Activated T-cell treated with anti-CD3 and anti-CD28 coated beads for 48 hours (primary cell): ENCODE data around the gene CNDP1.
"Not testable (repeated sequence)": the region's sequence is repeated elsewhere in the genome, so short reads cannot be mapped to it uniquely, and the experiment has no call there.

Experiments used
- DNase-seq: peaks from one replicate; pipeline ENCODE4 v3.0.0-alpha.2; 2020; ENCODE audit warnings: low read depth

The CNDP1 gene

GRCh38 chr18:74534150-74534969, at the start of gene CNDP1:
TSS of gene CNDP1 (plus strand) at chr18:74534500. CDS start at chr18:74534668, 168 bp downstream.
- no peak for DNase-seq

GRCh38 chr18:74486119-74486849, 48.0 kb upstream of the CNDP1 start:
- no peak for DNase-seq

GRCh38 chr18:74488354-74488753, 45.9 kb upstream of the CNDP1 start:
- no peak for DNase-seq

GRCh38 chr18:74488864-74489263, 45.4 kb upstream of the CNDP1 start:
- DNase-seq: no peak

- no peak for DNase-seq
Measured at GRCh38 chr18:74489676-74490075, 44.6 kb upstream of the CNDP1 start.

- no peak for DNase-seq
Measured at GRCh38 chr18:74492259-74492658, 42.0 kb upstream of the CNDP1 start.

GRCh38 chr18:74493689-74494088, 40.6 kb upstream of the CNDP1 start:
- DNase-seq: no peak

- DNase-seq: no peak
Measured at GRCh38 chr18:74494514-74494913, 39.8 kb upstream of the CNDP1 start.

- peak; percentile 99 for DNase-seq
Measured at GRCh38 chr18:74495581-74496507, 38.5 kb upstream of the CNDP1 start, which contains the start of gene CNDP2. TSS of gene CNDP2 (plus strand) at chr18:74496363. CDS start at chr18:74499974, 3,611 bp downstream.

GRCh38 chr18:74496508-74497323, 37.6 kb upstream of the CNDP1 start:
- DNase-seq: peak; percentile 38

GRCh38 chr18:74497324-74497676, 37.0 kb upstream of the CNDP1 start:
- DNase-seq: no peak

- no peak for DNase-seq
Measured at GRCh38 chr18:74497778-74498177, 36.5 kb upstream of the CNDP1 start.

GRCh38 chr18:74498712-74499627, 35.3 kb upstream of the CNDP1 start:
- peak; percentile 72 for DNase-seq

GRCh38 chr18:74499633-74500032, 34.7 kb upstream of the CNDP1 start:
- DNase-seq: no peak

GRCh38 chr18:74500372-74500771, 33.9 kb upstream of the CNDP1 start:
- no peak for DNase-seq

- not testable (repeated sequence) for DNase-seq
Measured at GRCh38 chr18:74500774-74501173, 33.5 kb upstream of the CNDP1 start.

GRCh38 chr18:74501386-74501785, 32.9 kb upstream of the CNDP1 start:
- DNase-seq: no peak

- no peak for DNase-seq
Measured at GRCh38 chr18:74503137-74503536, 31.2 kb upstream of the CNDP1 start.

- DNase-seq: no peak
Measured at GRCh38 chr18:74505776-74506175, 28.5 kb upstream of the CNDP1 start.

- DNase-seq: no peak
Measured at GRCh38 chr18:74506448-74507084, 27.7 kb upstream of the CNDP1 start.
